ENCODE measurements around the gene ZNF787. TPM values are rescaled to one million over a fixed set of nuclear protein-coding genes. Genes with fewer than 3 reads are reported as not detected.

ZNF787 gene
- total RNA-seq, 1 experiment from 2014 or later, result 54.6 TPM

GRCh38 chr19:56139847-56140582 is 18.9 kb upstream of the ZNF787 start:
- Histone ChIP-seq H3K79me1 (ENCODE audit: insufficient read depth, low read depth, low read length, poor library complexity, severe bottlenecking) (no peaks in the 10 kb centered on the region), H2BK15ac (ENCODE audit: low read depth, low read length) (no peak overlapping the region), H4K8ac (replicated peaks; ENCODE audit: insufficient read length, low read depth, low read length) (no peak overlapping the region), H2BK120ac (ENCODE audit: low read depth, low read length, poor library complexity, severe bottlenecking) (no peak overlapping the region), H3K23me2 (ENCODE audit: insufficient read length, low read depth, low read length, poor library complexity, severe bottlenecking) (peaks cover 13% of the 10 kb centered on the region), H3K4me2 (ENCODE audit: insufficient read depth, insufficient read length, low read length) (peak overlapping the region; percentile 88), H3K18ac (ENCODE audit: insufficient read length, low read depth, low read length) (peak overlapping the region; percentile 29), H3K23ac (ENCODE audit: insufficient read length, low read depth, low read length) (no peak overlapping the region), H3K27me3 (ENCODE audit: insufficient read depth, low read length) (no peaks in the 10 kb centered on the region), H3K9ac (ENCODE audit: extremely low read depth, insufficient read length, low read length) (peak overlapping the region; percentile 5), H3K4ac (ENCODE audit: low read depth, low read length) (no peak overlapping the region), H3K79me2 (ENCODE audit: insufficient read depth, low read length) (peaks cover 4% of the 10 kb centered on the region; the same call in 1 of the 2 replicates), H4K5ac (ENCODE audit: insufficient read length, low read depth, low read length) (no peak overlapping the region), H4K20me1 (ENCODE audit: control insufficient read depth, insufficient read depth, insufficient read length) (no peaks in the 10 kb centered on the region), H3K9me3 (ENCODE audit: control insufficient read depth, low read depth, low read length) (no peaks in the 10 kb centered on the region), H2BK12ac (ENCODE audit: insufficient read length, low read depth, low read length) (no peak overlapping the region), H3K27ac (ENCODE audit: insufficient read length, low read depth, low read length) (no peak overlapping the region), H3T11ph (ENCODE audit: low read length) (no peak overlapping the region), H3K56ac (ENCODE audit: insufficient read length, low read depth, low read length) (no peak overlapping the region), H2BK20ac (ENCODE audit: low read depth, low read length, poor library complexity, severe bottlenecking) (no peak overlapping the region), H3K4me1 (ENCODE audit: insufficient read depth, low read length) (peaks cover 7% of the 10 kb centered on the region; the same call in 1 of the 2 replicates), H2BK5ac (ENCODE audit: insufficient read length, low read length) (no peak overlapping the region), H3K14ac (ENCODE audit: insufficient read depth, low read length) (no peak overlapping the region), H2AK5ac (ENCODE audit: insufficient read length, low read length) (no peak overlapping the region), H4K91ac (ENCODE audit: insufficient read length, low read depth, low read length) (no peak overlapping the region), H2AFZ (ENCODE audit: low read length) (no peak overlapping the region)
- no peak for DNase-seq
- Mint-ChIP-seq H3K4me1 (peaks cover 34% of the 10 kb centered on the region in 2 experiments), H3K27me3 (ENCODE audit: low read depth) (no peaks in the 10 kb centered on the region), H3K36me3 (ENCODE audit: insufficient read depth in 1 of 3, low read depth in 3 of 3) (no peaks in the 10 kb centered on the region), H3K27ac (peak overlapping the region; percentile 4 to 94 (median 21); a peak in 4 of 7 replicates), H3K9me3 (0 out of 5 replicates have a peak, but pooled peaks cover 0 to 2% of the 10 kb centered on the region in 2 experiments), H3K4me3 (peak overlapping the region; percentile 79 to 85)
- no CpG with 5 or more reads among the region's 22 CpGs for WGBS (ENCODE audit: extremely low coverage, insufficient read length, low lambda C conversion rate)
- no peak for TF ChIP-seq CTCF (conservative IDR thresholded peaks at IDR 0.05)
